Mesendoderm (in vitro differentiated cells): Measurements from ENCODE around the gene PPP4R1.
A peak's percentile ranks its signal among the peaks of the same experiment; 100 is the strongest.

Source experiments
- DNase-seq: peaks from one replicate; pipeline ENCODE4 v3.0.0; 2013
- H2AK5ac ChIP-seq: 2 replicates; pipeline ENCODE4 v1.6.1; 2013; ENCODE audit warnings: low read length, inconsistent platforms
- H2BK120ac ChIP-seq: 2 replicates; pipeline ENCODE4 v1.6.1; 2013; ENCODE audit warnings: low read depth, mild to moderate bottlenecking, low read length, moderate library complexity, mixed read lengths
- H2BK15ac ChIP-seq: replicated peaks from 2 replicates; pipeline ENCODE4 v1.6.1; 2013; ENCODE audit warnings: low read depth, mild to moderate bottlenecking, moderate library complexity
- H2BK5ac ChIP-seq: 2 replicates; pipeline ENCODE4 v1.6.1; 2013; ENCODE audit warnings: low read length, inconsistent platforms
- H3K18ac ChIP-seq: 2 replicates; pipeline ENCODE4 v1.6.1; 2013; ENCODE audit warnings: mild to moderate bottlenecking, low read length, mixed read lengths
- H3K23ac ChIP-seq: one replicate; pipeline ENCODE4 v1.6.1; 2013; ENCODE audit warnings: low read length
- H3K27ac ChIP-seq: 2 replicates; pipeline ENCODE4 v1.5.1; 2013; ENCODE audit warnings: low read depth, mild to moderate bottlenecking, inconsistent platforms, low read length, moderate library complexity
- H3K27me3 ChIP-seq: 2 replicates; pipeline ENCODE4 v1.6.1; 2013; ENCODE audit warnings: low read length, control low read depth, mild to moderate bottlenecking, inconsistent platforms; ENCODE audit not compliant: insufficient read depth, poor library complexity
- H3K36me3 ChIP-seq: 2 replicates; pipeline ENCODE4 v1.6.1; 2013; ENCODE audit warnings: low read length, inconsistent platforms; ENCODE audit not compliant: control insufficient read depth, insufficient read depth
- H3K4ac ChIP-seq: one replicate; pipeline ENCODE4 v1.6.1; 2013; ENCODE audit warnings: low read depth, mild to moderate bottlenecking, low read length, moderate library complexity
- H3K4me1 ChIP-seq: 2 replicates; pipeline ENCODE4 v1.6.1; 2013; ENCODE audit warnings: low read depth, low read length, inconsistent platforms; ENCODE audit not compliant: control insufficient read depth
- H3K4me2 ChIP-seq: 2 replicates; pipeline ENCODE4 v1.6.1; 2013; ENCODE audit warnings: low read length
- H3K4me3 ChIP-seq: 2 replicates; pipeline ENCODE4 v1.5.1; 2013; ENCODE audit warnings: mild to moderate bottlenecking, low read length
- H3K56ac ChIP-seq: one replicate; pipeline ENCODE4 v1.6.1; 2013; ENCODE audit warnings: low read length
- H3K79me1 ChIP-seq: 2 replicates; pipeline ENCODE4 v1.6.1; 2013; ENCODE audit warnings: low read length, inconsistent platforms
- H3K79me2 ChIP-seq: 2 replicates; pipeline ENCODE4 v1.6.1; 2013; ENCODE audit warnings: mild to moderate bottlenecking, low read length; ENCODE audit not compliant: control insufficient read depth, insufficient read depth
- H3K9ac ChIP-seq: 2 replicates; pipeline ENCODE4 v1.6.1; 2013; ENCODE audit warnings: low read length, inconsistent platforms
- H4K5ac ChIP-seq: one replicate; pipeline ENCODE4 v1.6.1; 2013; ENCODE audit warnings: low read length
- H4K8ac ChIP-seq: one replicate; pipeline ENCODE4 v1.6.1; 2013; ENCODE audit warnings: low read depth, mild to moderate bottlenecking, control low read depth, low read length, moderate library complexity
- WGBS: extraction: QIAGEN DNeasy Blood & Tissue Kit; methylation state at CpG from one replicate; pipeline ENCODE4 v1.1.7; 2013; ENCODE audit warnings: low lambda C conversion rate, missing lambda C conversion rate; ENCODE audit not compliant: insufficient coverage; ENCODE audit errors: extremely low coverage; 5-methylcytosine and 5-hydroxymethylcytosine counted together

The PPP4R1 gene

DNA sequence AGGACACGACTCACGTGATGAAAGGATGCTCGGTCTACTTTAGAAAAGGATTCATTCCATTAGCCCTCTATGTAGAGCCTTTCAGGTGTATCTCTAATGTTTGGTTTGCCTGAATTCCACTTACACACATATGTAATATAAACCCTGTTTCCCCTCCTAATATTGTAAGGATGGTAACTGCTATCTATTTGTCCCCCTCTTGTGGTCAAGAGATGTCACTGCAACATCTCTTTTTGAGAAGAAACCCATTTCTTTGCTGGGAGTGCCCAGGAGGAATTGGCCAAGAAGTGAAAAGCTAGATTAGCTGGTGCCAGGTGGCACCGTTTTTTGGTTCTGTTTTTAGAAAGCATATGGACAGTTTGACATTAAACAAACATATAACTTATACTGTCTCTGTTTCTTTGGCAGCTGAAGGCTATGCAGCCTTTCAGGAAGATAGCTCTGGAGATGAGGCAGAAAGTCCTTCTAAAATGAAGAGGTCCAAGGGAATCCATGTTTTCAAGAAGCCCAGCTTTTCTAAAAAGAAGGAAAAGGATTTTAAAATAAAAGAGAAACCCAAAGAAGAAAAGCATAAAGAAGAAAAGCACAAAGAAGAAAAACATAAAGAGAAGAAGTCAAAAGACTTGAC is 97.8 kb downstream of the PPP4R1 start:
- no peaks in the 10 kb centered on the region for H3K4me1 ChIP-seq

DNA sequence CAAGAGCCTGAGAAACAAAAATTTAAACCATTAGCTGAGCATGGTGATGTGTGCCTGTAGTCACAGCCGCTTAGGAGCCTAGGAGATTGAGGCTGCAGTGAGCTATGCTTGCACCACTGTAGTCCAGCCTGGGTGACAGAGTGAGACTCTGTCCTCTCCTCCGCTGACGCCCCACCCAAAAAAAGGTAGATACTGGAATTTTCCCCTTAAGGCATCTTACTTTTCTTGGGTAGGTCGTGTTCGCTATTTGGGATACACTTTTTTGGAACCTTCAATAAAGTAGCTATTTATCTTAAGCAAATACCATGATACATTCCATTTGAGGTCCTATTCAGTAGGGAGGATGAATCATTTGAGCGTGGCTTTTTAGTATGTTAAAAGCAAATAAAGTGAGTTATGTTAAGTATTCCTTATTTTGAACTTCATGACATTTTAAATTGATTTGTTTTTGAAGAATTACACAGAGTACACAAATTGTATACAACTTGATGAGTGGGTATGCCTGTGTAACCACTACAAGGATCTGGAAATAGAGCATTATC is 100.3 kb downstream of the PPP4R1 start:
- H2BK5ac ChIP-seq: no peak overlapping the region
- no CpG with 5 or more reads among the region's 6 CpGs for WGBS
- H2BK15ac ChIP-seq: no peak overlapping the region
- H3K4ac ChIP-seq: no peak overlapping the region
- H3K79me2 ChIP-seq: peaks cover 2% of the 10 kb centered on the region
- no peak overlapping the region for H3K4me3 ChIP-seq
- H4K5ac ChIP-seq: no peak overlapping the region
- no peak overlapping the region for H2AK5ac ChIP-seq
- no peaks in the 10 kb centered on the region for H3K4me1 ChIP-seq
- no peak overlapping the region for H2BK120ac ChIP-seq
- no peak overlapping the region for H4K8ac ChIP-seq
- peaks cover 6% of the 10 kb centered on the region for H3K36me3 ChIP-seq
- H3K27me3 ChIP-seq: no peaks in the 10 kb centered on the region
- H3K79me1 ChIP-seq: peaks cover 1% of the 10 kb centered on the region
- no peak overlapping the region for H3K56ac ChIP-seq
- no peak overlapping the region for H3K27ac ChIP-seq
- no peak overlapping the region for H3K4me2 ChIP-seq
- no peak for DNase-seq
- H3K23ac ChIP-seq: no peak overlapping the region
- no peak overlapping the region for H3K9ac ChIP-seq
- H3K18ac ChIP-seq: no peak overlapping the region

More for the DNA sequence above, 97.8 kb downstream of the PPP4R1 start:
- Histone ChIP-seq H3K56ac (no peak overlapping the region), H2BK120ac (no peak overlapping the region), H3K27me3 (no peaks in the 10 kb centered on the region), H3K18ac (no peak overlapping the region), H3K4me3 (no peak overlapping the region), H2AK5ac (no peak overlapping the region), H3K36me3 (peaks cover 6% of the 10 kb centered on the region), H3K9ac (no peak overlapping the region), H3K4me2 (no peak overlapping the region), H3K79me2 (no peaks in the 10 kb centered on the region), H3K4ac (no peak overlapping the region), H3K27ac (no peak overlapping the region), H2BK15ac (no peak overlapping the region), H3K79me1 (peaks cover 2% of the 10 kb centered on the region), H3K23ac (no peak overlapping the region), H4K5ac (no peak overlapping the region), H4K8ac (no peak overlapping the region), H2BK5ac (no peak overlapping the region)
- DNase-seq: peak; percentile 42
- WGBS: no CpG with 5 or more reads among the region's 4 CpGs

DNA sequence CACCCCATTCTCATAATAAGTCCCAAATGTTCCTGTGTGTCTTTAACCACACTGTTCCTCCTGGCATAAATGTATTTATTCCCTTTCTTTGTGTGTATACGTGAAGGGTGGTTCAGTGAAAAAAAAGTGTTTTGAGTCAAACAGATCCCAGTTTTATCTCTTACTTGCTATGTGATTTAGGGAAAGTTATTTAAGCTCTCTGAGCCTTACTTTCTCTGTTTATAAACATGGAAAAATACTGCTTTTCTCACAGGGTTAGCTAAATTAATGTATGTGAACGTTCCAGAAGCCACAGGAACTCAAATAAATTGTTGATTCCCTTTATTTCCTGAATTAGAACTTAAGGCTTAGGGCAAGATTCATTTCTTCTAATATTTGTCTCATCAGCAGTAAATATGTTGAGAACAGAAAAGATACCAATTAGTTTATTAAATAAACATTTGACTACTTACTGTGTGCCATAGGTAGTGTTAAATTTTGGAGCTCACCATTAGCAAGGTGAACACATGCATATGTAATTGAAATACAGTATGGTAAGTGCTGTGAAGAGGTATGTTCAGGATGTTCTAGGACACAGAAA is 105.8 kb downstream of the PPP4R1 start:
- H2BK120ac ChIP-seq: no peak overlapping the region
- peaks cover 2% of the 10 kb centered on the region for H3K4me1 ChIP-seq
- H2AK5ac ChIP-seq: no peak overlapping the region
- H3K4me2 ChIP-seq: no peak overlapping the region
- H3K36me3 ChIP-seq: no peaks in the 10 kb centered on the region
- no CpG with 5 or more reads among the region's 2 CpGs for WGBS
- no peak overlapping the region for H3K9ac ChIP-seq
- H3K4ac ChIP-seq: no peak overlapping the region
- no peak overlapping the region for H2BK5ac ChIP-seq
- no peak overlapping the region for H4K8ac ChIP-seq
- no peak overlapping the region for H3K4me3 ChIP-seq
- H3K27me3 ChIP-seq: no peaks in the 10 kb centered on the region
- peaks cover 16% of the 10 kb centered on the region for H3K79me2 ChIP-seq
- no peak for DNase-seq
- H3K27ac ChIP-seq: no peak overlapping the region
- H3K79me1 ChIP-seq: peaks cover 6% of the 10 kb centered on the region
- H3K56ac ChIP-seq: no peak overlapping the region
- H2BK15ac ChIP-seq: no peak overlapping the region
- no peak overlapping the region for H4K5ac ChIP-seq
- H3K18ac ChIP-seq: no peak overlapping the region
- no peak overlapping the region for H3K23ac ChIP-seq

DNA sequence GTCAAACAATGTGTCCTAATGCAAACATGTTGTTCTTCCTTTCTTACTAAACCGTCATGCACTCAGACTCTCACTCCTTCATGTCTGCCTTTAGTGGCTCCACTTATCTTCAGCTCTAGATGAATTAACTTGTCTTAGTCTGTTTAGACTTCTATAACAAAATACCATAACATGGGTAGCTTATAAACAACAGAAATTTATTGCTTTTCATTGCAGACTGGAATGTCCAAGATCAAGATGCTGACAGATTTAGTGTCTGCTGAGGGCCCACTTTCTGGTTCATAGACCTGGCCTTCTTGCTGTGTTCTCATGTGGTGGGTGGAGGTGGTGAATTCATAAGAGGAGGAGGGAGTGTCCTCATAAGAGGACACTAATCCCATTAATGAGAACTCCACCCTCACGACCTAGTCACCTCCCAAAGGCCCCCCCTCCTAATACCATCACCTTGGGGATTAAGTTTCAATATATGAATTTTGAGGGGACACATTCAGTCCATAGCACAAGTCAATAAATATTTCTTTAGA is 106.7 kb downstream of the PPP4R1 start:
- Histone ChIP-seq H3K27me3 (no peaks in the 10 kb centered on the region), H3K23ac (no peak overlapping the region), H3K4me1 (peaks cover 2% of the 10 kb centered on the region), H4K8ac (no peak overlapping the region), H3K27ac (no peak overlapping the region), H4K5ac (no peak overlapping the region), H2BK15ac (no peak overlapping the region), H3K4me3 (no peak overlapping the region), H3K36me3 (no peaks in the 10 kb centered on the region), H2BK120ac (no peak overlapping the region), H3K4me2 (no peak overlapping the region), H3K79me2 (peaks cover 17% of the 10 kb centered on the region), H3K18ac (no peak overlapping the region), H3K56ac (no peak overlapping the region), H3K79me1 (peaks cover 7% of the 10 kb centered on the region), H3K4ac (no peak overlapping the region), H2AK5ac (no peak overlapping the region), H2BK5ac (no peak overlapping the region), H3K9ac (no peak overlapping the region)
- no peak for DNase-seq
- whole genome bisulfite sequencing: no CpG with 5 or more reads among the region's 2 CpGs

- no peaks in the 10 kb centered on the region for H3K27me3 ChIP-seq
- no peak overlapping the region for H3K23ac ChIP-seq
- H3K4me3 ChIP-seq: no peak overlapping the region
- no peak overlapping the region for H3K27ac ChIP-seq
- H2BK5ac ChIP-seq: no peak overlapping the region
- H3K4me2 ChIP-seq: no peak overlapping the region
- H3K79me1 ChIP-seq: peaks cover 9% of the 10 kb centered on the region
- no peak overlapping the region for H4K8ac ChIP-seq
- WGBS: no CpG with 5 or more reads among the region's 4 CpGs
- H3K4ac ChIP-seq: no peak overlapping the region
- peaks cover 21% of the 10 kb centered on the region for H3K79me2 ChIP-seq
- DNase-seq: peak; percentile 45
- no peak overlapping the region for H3K18ac ChIP-seq
- H3K36me3 ChIP-seq: no peaks in the 10 kb centered on the region
- no peak overlapping the region for H4K5ac ChIP-seq
- H3K4me1 ChIP-seq: peaks cover 2% of the 10 kb centered on the region
- no peak overlapping the region for H2BK120ac ChIP-seq
- no peak overlapping the region for H2BK15ac ChIP-seq
- no peak overlapping the region for H3K9ac ChIP-seq
- no peak overlapping the region for H2AK5ac ChIP-seq
- no peak overlapping the region for H3K56ac ChIP-seq
Measured at GRCh38 chr18:9506046-9506792, 108.1 kb downstream of the PPP4R1 start.
